GM12878 (cell line): ENCODE measurements around the gene TMC2. TPM values are rescaled to one million over a fixed set of nuclear protein-coding genes. Genes with fewer than 3 reads are reported as not detected.
A peak's percentile ranks its signal among the peaks of the same experiment; 100 is the strongest.

Source experiments
- ATAC-seq: fragments of 200-7000 bp; cut with Tn5 transposase; 3 replicates; pipeline ENCODE4 v1.9.1; 2020; ENCODE audit warnings: mild to moderate bottlenecking, moderate library complexity
- BruUV-seq: library from RNA; stranded (reverse); fragments of 400-500 nt; replicated peaks from 2 replicates; lab custom pipeline; 2021; lab: Mats Ljungman, UMichigan
- CTCF ChIA-PET: fragments of 300-600 bp; sonication (Branson Sonifier 250); formaldehyde crosslinking; extraction: SDS; loops from one replicate; lab custom pipeline; 2021; ENCODE audit warnings: inconsistent platforms; lab: Yijun Ruan, JAX
- POLR2A ChIA-PET: fragments of 350-600 bp; formaldehyde crosslinking; extraction: SDS; loops from one replicate; lab custom pipeline; 2021; ENCODE audit warnings: inconsistent platforms; lab: Charles Lee
- RAD21 ChIA-PET: fragments of 300-600 bp; sonication (Branson Sonifier 250); formaldehyde crosslinking; loops from one replicate; lab custom pipeline; 2023; ENCODE audit warnings: antibody characterized with exemption; ENCODE audit not compliant: unreplicated experiment; lab: Charles Lee
- SMC1A ChIA-PET: fragments of 300-600 bp; sonication (Branson Sonifier 250); formaldehyde crosslinking; loops from one replicate; lab custom pipeline; 2023; ENCODE audit not compliant: unreplicated experiment, uncharacterized antibody; lab: Charles Lee
- DNase-seq: peaks from one replicate; pipeline ENCODE4 v3.0.0-alpha.2; 2011; ENCODE audit warnings: low read depth, low spot score
- FAIRE-seq: peaks from 3 replicates; lab custom pipeline; 2011; peaks lifted over from hg19 to GRCh38; lab: Jason Lieb, UNC
- H2AFZ ChIP-seq: 2 replicates; pipeline ENCODE4 v1.6.0; 2011; ENCODE audit warnings: low read depth, low read length, control low read depth; ENCODE audit not compliant: control insufficient read depth
- H3K27ac ChIP-seq: 2 replicates; pipeline ENCODE4 v1.5.1; 2011; ENCODE audit warnings: control low read depth; ENCODE audit not compliant: control insufficient read depth, insufficient read depth
- H3K27me3 ChIP-seq, 2 experiments: replicated peaks in 1 of 2; 2 replicates each; pipeline versions ENCODE4 v1.6.0 to v1.6.1; 2011; ENCODE audit warnings: low read length in 1 of 2; ENCODE audit not compliant: control insufficient read depth in 2 of 2, insufficient read depth in 2 of 2
- H3K36me3 ChIP-seq, 2 experiments: 2 replicates each; pipeline ENCODE4 v1.5.1; 2011; ENCODE audit warnings: low read length in 1 of 2; ENCODE audit not compliant: control insufficient read depth in 2 of 2, insufficient read depth in 2 of 2
- H3K4me1 ChIP-seq: 2 replicates; pipeline ENCODE4 v1.6.1; 2011; ENCODE audit warnings: mild to moderate bottlenecking, low read length, moderate library complexity, mixed read lengths; ENCODE audit not compliant: control insufficient read depth, insufficient read depth
- H3K4me2 ChIP-seq: 2 replicates; pipeline ENCODE4 v1.6.0; 2011; ENCODE audit warnings: control low read depth; ENCODE audit not compliant: control insufficient read depth, insufficient read depth
- H3K4me3 ChIP-seq: fragments of 200-600 bp; sonication (generic); 2 replicates; pipeline ENCODE4 v1.5.1; 2016
- H3K79me2 ChIP-seq: 2 replicates; pipeline ENCODE4 v1.6.0; 2011; ENCODE audit warnings: low read length; ENCODE audit not compliant: control insufficient read depth, insufficient read depth
- H3K9ac ChIP-seq: 2 replicates; pipeline ENCODE4 v1.8.0; 2011; ENCODE audit warnings: low read length, control low read depth, mixed read lengths; ENCODE audit not compliant: control insufficient read depth, insufficient read depth
- H3K9me3 ChIP-seq: replicated peaks from 3 replicates; pipeline ENCODE4 v1.5.1; 2011; ENCODE audit warnings: mild to moderate bottlenecking, low read length; ENCODE audit not compliant: control insufficient read depth, insufficient read depth
- H4K20me1 ChIP-seq: 2 replicates; pipeline ENCODE4 v1.6.0; 2011; ENCODE audit not compliant: control insufficient read depth, insufficient read depth
- CHD1 ChIP-seq: IDR thresholded peaks from 2 replicates; pipeline ENCODE4 v1.6.1; 2012; ENCODE audit warnings: low read depth, low read length, improper control_type of control experiment
- EP300 ChIP-seq, 2 experiments: fragments of 150-350 bp in 1 of 2; IDR thresholded peaks; 2 replicates each; pipeline ENCODE4 v1.6.1; 2011 to 2012; ENCODE audit warnings: low read depth in 2 of 2, low read length in 2 of 2, borderline replicate concordance in 1 of 2, improper control_type of control experiment in 1 of 2, inconsistent platforms in 1 of 2; ENCODE audit not compliant: control insufficient read depth in 1 of 2
- ESRRA ChIP-seq: IDR thresholded peaks from 2 replicates; pipeline ENCODE4 v1.6.1; 2012; ENCODE audit warnings: mild to moderate bottlenecking, low read length, improper control_type of control experiment
- HDAC6 ChIP-seq: fragments of 200-600 bp; sonication (generic); IDR thresholded peaks from one replicate; pipeline ENCODE4 v1.8.0; 2017; ENCODE audit warnings: antibody characterized with exemption; ENCODE audit not compliant: unreplicated experiment
- KDM1A ChIP-seq: fragments of 200-600 bp; sonication (generic); IDR thresholded peaks from 2 replicates; pipeline ENCODE4 v1.6.1; 2016; ENCODE audit warnings: borderline replicate concordance
- MEF2A ChIP-seq: IDR thresholded peaks from 2 replicates; pipeline ENCODE4 v1.6.1; 2011; ENCODE audit warnings: low read depth, mild to moderate bottlenecking, low read length, moderate library complexity; ENCODE audit not compliant: insufficient read depth
- MEF2B ChIP-seq: fragments of 450-650 bp; IDR thresholded peaks from 2 replicates; pipeline ENCODE4 v1.6.1; 2018; ENCODE audit warnings: mild to moderate bottlenecking, moderate library complexity; ENCODE audit not compliant: partially characterized antibody, poor library complexity, severe bottlenecking
- NFYB ChIP-seq: IDR thresholded peaks from 2 replicates; pipeline ENCODE4 v1.6.1; 2011; ENCODE audit warnings: low read depth, mild to moderate bottlenecking, low read length, improper control_type of control experiment, moderate library complexity; ENCODE audit not compliant: insufficient read depth
- NRF1 ChIP-seq: conservative IDR thresholded peaks from 2 replicates; pipeline ENCODE4 v1.6.1; 2011; ENCODE audit warnings: mild to moderate bottlenecking, low read depth, low read length, improper control_type of control experiment
- PML ChIP-seq: IDR thresholded peaks from 2 replicates; pipeline ENCODE4 v1.6.1; 2012; ENCODE audit warnings: low read length, inconsistent platforms
- POLR2AphosphoS2 ChIP-seq: IDR thresholded peaks from 2 replicates; pipeline ENCODE4 v1.6.1; 2011; ENCODE audit warnings: low read depth, mild to moderate bottlenecking, low read length, improper control_type of control experiment, moderate library complexity
- SP1 ChIP-seq: IDR thresholded peaks from one replicate; pipeline ENCODE4 v1.6.1; 2011; ENCODE audit warnings: low read depth, low read length
- SREBF1 ChIP-seq: IDR thresholded peaks from 2 replicates; pipeline ENCODE4 v1.6.1; 2012; ENCODE audit warnings: mild to moderate bottlenecking, low read length
- SREBF2 ChIP-seq: IDR thresholded peaks from 2 replicates; pipeline ENCODE4 v1.6.1; 2012; ENCODE audit warnings: mild to moderate bottlenecking, low read length
- TCF12 ChIP-seq: IDR thresholded peaks from 2 replicates; pipeline ENCODE4 v1.6.1; 2011; ENCODE audit warnings: low read depth, mild to moderate bottlenecking, low read length
- YY1 ChIP-seq: IDR thresholded peaks from 2 replicates; pipeline ENCODE4 v1.6.1; 2011; ENCODE audit warnings: low read depth, mild to moderate bottlenecking, low read length
- ZNF622 ChIP-seq: fragments of 450-650 bp; IDR thresholded peaks from 2 replicates; pipeline ENCODE4 v1.6.1; 2017; ENCODE audit warnings: mild to moderate bottlenecking, inconsistent platforms
- WGBS: methylation state at CpG from one replicate; pipeline ENCODE4 v1.1.6; 2016; ENCODE audit warnings: low lambda C conversion rate; ENCODE audit not compliant: insufficient replicate concordance, insufficient coverage; ENCODE audit errors: missing lambda C conversion rate; 5-methylcytosine and 5-hydroxymethylcytosine counted together
- in situ Hi-C: fragments of 300-500 bp; cut with MboI; formaldehyde crosslinking; loops from 9 replicates; pipeline ENCODE4 v1.14.3; 2018; ENCODE audit warnings: mixed read lengths
- intact Hi-C: fragments of 100-400 bp; cut with micrococcal nuclease; formaldehyde crosslinking; loops from one replicate; pipeline ENCODE4 v1.14.2; 2022; ENCODE audit not compliant: unreplicated experiment
- polyA plus RNA-seq, 11 experiments: library from polyadenylated mRNA; depleted of rRNA in 4 of 11; unstranded in 6 of 11; stranded (reverse) in 5 of 11; fragments of >200 nt; fragmentation: Nextera tagmentation in 4 of 11; fragmentation: Illumina TruSeq in 1 of 11; extraction: Ambion mirVana in 4 of 11; extraction: Trizol in 1 of 11; gene quantifications; 1 replicate in 1 of 11; 2 replicates in 10 of 11; pipeline versions ENCODE4 v1.2.1 to v1.2.3, GENCODE V29; 2011 to 2016; ENCODE audit warnings: inconsistent platforms in 2 of 11, missing spikeins in 2 of 11, low read depth in 1 of 11
- total RNA-seq, 4 experiments: library from RNA; depleted of rRNA in 3 of 4; stranded (reverse); fragments of >200 nt in 3 of 4; fragmentation: Illumina TruSeq in 1 of 4; extraction: Trizol in 1 of 4; gene quantifications; 2 replicates each; pipeline versions ENCODE4 v1.2.1 to v1.2.3, GENCODE V29; 2013 to 2021
- TF ChIP-seq, protein P1 (sequence below): fragments of 450-650 bp; IDR thresholded peaks from 2 replicates; pipeline ENCODE4 v1.6.1; 2016; ENCODE audit warnings: mild to moderate bottlenecking, moderate library complexity, borderline replicate concordance

TMC2 gene
- total and polyA plus RNA-seq, 10 of the 15 experiments (the other 5 are each of a cell fraction or from before 2014, with no cell fraction given) = 0.08 TPM; not detected in 9

DNA sequence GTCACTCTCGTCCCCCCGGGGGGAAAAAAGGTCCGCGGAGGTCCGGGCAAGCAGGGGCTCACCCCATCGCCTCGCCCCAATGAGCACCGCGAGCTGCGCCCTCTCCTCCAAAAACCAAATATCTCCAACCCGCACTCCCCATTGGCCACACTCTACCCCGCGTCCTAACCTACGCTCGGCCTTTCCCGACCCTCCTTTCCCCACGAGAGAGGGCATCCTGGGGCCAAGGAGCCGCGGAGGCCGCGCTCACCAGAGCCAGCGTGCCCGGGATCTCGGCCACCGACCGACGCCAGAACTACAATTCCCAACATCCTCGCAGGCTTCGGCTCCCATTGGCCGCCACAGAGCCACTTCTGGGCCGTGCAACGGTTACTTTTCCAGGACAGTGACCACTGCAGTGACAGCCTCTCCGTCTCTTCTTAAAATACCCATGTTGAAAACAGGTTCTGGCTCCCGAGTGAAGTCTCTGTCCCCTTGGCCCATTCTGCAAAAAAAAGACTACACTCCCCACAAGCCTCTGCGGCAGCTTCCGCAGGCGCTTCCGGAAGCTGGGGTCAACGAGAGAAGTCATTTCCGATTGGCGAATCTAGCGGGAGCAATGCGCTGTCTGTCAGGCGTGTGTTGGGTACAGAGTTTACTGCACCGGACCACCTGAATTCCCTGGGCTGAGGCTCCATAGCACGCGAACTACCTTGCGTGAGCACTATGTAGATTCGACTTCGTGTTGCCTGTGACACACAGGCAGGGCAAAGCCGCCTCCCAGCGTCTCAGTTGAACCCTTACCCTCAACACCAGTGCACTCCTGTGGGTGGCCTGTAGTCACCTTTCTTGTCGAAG, 27.5 kb upstream of the TMC2 start, which contains the start of gene ZNF343 (continued):
- TF ChIP-seq SP1 = no peak
- TF ChIP-seq KDM1A = no peak
- no peak for TF ChIP-seq MEF2A
- peak; percentile 70 for TF ChIP-seq SREBF1
- TF ChIP-seq YY1 = 0 out of 2 replicates have a peak, but pooled peaks have one; percentile 49
- no peak for TF ChIP-seq ESRRA
- no peak for TF ChIP-seq HDAC6
- TF ChIP-seq ZNF622 = no peak
- peak; percentile 81 for TF ChIP-seq NFYB
- TF ChIP-seq TCF12 = 0 out of 2 replicates have a peak, but pooled peaks have one; percentile 13
- TF ChIP-seq NRF1 = no peak; the same call in 1 of the 2 replicates
- TF ChIP-seq EP300 (IDR thresholded peaks at IDR 0.05; ENCODE audit: borderline replicate concordance in 1 of 2, control insufficient read depth in 1 of 2, low read depth in 2 of 2, low read length in 2 of 2) = 0 out of 4 replicates have a peak, but pooled peaks of 1 of the 2 experiments have one; percentile 20

DNA sequence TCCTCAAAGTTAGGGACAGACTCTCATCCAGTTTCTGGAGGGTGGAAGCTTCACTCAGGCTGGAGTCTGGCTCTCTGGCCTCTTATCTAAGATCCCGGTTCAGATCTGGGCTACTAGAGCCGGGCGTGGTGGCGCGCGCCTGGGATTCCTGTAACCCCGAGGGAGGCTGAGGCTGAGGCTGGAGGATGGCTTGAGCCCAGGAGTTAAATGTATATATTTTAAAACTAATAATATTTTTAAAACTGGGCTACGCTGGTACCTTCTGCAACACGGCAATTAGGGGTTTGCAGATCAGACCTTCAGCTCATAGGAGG, 26.9 kb upstream of the TMC2 start:
- Histone ChIP-seq H3K9ac (peak overlapping the region; percentile 92), H3K9me3 (no peaks in the 10 kb centered on the region), H4K20me1 (no peaks in the 10 kb centered on the region), H3K36me3 (no peaks in the 10 kb centered on the region), H3K79me2 (peaks cover 16% of the 10 kb centered on the region), H2AFZ (peak overlapping the region; percentile 96), H3K27ac (peak overlapping the region; percentile 79), H3K4me2 (peak overlapping the region; percentile 88), H3K4me3 (peak overlapping the region; percentile 86), H3K4me1 (peaks cover 6% of the 10 kb centered on the region; the same call in 1 of the 2 replicates), H3K27me3 (0 out of 4 replicates have a peak, but pooled peaks cover 0 to 2% of the 10 kb centered on the region in 2 experiments)
- TSS peak; percentile 95 for BruUV-seq
- ATAC-seq (no peak), FAIRE-seq (no peak), DNase-seq (no peak)
- WGBS = 94% methylated on average over 9 of the region's 9 CpGs
- CTCF ChIA-PET = interaction anchor here (1.0 to 4.4 kb wide), 2 partner anchors 13 to 39 kb away, joined by 3 to 86 read pairs; partner anchors contain the start of gene SNRPB
- RAD21 ChIA-PET = interaction anchor here (1.1 kb wide), 1 partner anchor 138 kb away, joined by 3 read pairs; no protein-coding TSS in a partner anchor
- POLR2A ChIA-PET = interaction anchor here (1.6 kb wide), 1 partner anchor 39 kb away, joined by 12 read pairs; the partner anchor contains the start of gene SNRPB
- intact Hi-C loops = loop anchor here (5.0 kb wide), 1 partner anchor 37 kb away; the partner anchor contains the start of gene SNRPB
- TF ChIP-seq PML (0 out of 2 replicates have a peak, but pooled peaks have one; percentile 13), CHD1 (no peak), POLR2AphosphoS2 (no peak), MEF2B (no peak), SREBF2 (no peak)
- TF ChIP-seq, protein P1, sequence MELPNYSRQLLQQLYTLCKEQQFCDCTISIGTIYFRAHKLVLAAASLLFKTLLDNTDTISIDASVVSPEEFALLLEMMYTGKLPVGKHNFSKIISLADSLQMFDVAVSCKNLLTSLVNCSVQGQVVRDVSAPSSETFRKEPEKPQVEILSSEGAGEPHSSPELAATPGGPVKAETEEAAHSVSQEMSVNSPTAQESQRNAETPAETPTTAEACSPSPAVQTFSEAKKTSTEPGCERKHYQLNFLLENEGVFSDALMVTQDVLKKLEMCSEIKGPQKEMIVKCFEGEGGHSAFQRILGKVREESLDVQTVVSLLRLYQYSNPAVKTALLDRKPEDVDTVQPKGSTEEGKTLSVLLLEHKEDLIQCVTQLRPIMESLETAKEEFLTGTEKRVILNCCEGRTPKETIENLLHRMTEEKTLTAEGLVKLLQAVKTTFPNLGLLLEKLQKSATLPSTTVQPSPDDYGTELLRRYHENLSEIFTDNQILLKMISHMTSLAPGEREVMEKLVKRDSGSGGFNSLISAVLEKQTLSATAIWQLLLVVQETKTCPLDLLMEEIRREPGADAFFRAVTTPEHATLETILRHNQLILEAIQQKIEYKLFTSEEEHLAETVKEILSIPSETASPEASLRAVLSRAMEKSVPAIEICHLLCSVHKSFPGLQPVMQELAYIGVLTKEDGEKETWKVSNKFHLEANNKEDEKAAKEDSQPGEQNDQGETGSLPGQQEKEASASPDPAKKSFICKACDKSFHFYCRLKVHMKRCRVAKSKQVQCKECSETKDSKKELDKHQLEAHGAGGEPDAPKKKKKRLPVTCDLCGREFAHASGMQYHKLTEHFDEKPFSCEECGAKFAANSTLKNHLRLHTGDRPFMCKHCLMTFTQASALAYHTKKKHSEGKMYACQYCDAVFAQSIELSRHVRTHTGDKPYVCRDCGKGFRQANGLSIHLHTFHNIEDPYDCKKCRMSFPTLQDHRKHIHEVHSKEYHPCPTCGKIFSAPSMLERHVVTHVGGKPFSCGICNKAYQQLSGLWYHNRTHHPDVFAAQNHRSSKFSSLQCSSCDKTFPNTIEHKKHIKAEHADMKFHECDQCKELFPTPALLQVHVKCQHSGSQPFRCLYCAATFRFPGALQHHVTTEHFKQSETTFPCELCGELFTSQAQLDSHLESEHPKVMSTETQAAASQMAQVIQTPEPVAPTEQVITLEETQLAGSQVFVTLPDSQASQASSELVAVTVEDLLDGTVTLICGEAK = no peak
- SMC1A ChIA-PET = interaction anchor here (0.6 to 3.2 kb wide), 4 partner anchors 13 to 39 kb away, joined by 3 to 11 read pairs (median 6); partner anchors contain the start of gene SNRPB
- in situ Hi-C loops = no loop called here
